Kidney epithelial cell (primary cell): Measurements from ENCODE around the gene WDR86. TPM values are rescaled to one million over a fixed set of nuclear protein-coding genes. Genes with fewer than 3 reads are reported as not detected.

Source experiments
- DNase-seq: peaks from one replicate; pipeline ENCODE4 v3.0.0-alpha.2; 2010; ENCODE audit warnings: low read depth
- H3K27me3 ChIP-seq: 2 replicates; pipeline ENCODE4 v1.6.0; 2011; ENCODE audit warnings: low read length; ENCODE audit not compliant: control insufficient read depth, insufficient read depth
- H3K36me3 ChIP-seq: 2 replicates; pipeline ENCODE4 v1.5.1; 2011; ENCODE audit warnings: low read length; ENCODE audit not compliant: control insufficient read depth, insufficient read depth
- H3K4me3 ChIP-seq: 2 replicates; pipeline ENCODE4 v1.5.1; 2011; ENCODE audit warnings: low read depth, mild to moderate bottlenecking, control low read depth, low read length
- CTCF ChIP-seq: IDR thresholded peaks from 2 replicates; pipeline ENCODE4 v1.5.1; 2011; ENCODE audit warnings: mild to moderate bottlenecking, moderate library complexity, low read length, control low read depth, inconsistent platforms; ENCODE audit not compliant: insufficient read depth, poor library complexity, severe bottlenecking
- total RNA-seq: library from RNA; depleted of rRNA; stranded (reverse); fragments of >200 nt; gene quantifications from 2 replicates; pipeline ENCODE4 v1.2.3, GENCODE V29; 2015

The WDR86 gene
- total RNA-seq, 1 donor from 2014 or later, result 19.6 TPM

GRCh38 chr7:151406886-151407583 lies 2.8 kb downstream of the WDR86 start:
- TF ChIP-seq CTCF, result no peak
- no peak for DNase-seq
- H3K36me3 ChIP-seq, result no peaks in the 10 kb centered on the region
- H3K27me3 ChIP-seq, result peaks cover 40% of the 10 kb centered on the region
- no peak overlapping the region for H3K4me3 ChIP-seq

GRCh38 chr7:151406051-151406875 lies 3.6 kb downstream of the WDR86 start:
- H3K27me3 ChIP-seq, result peaks cover 32% of the 10 kb centered on the region
- DNase-seq, result no peak
- TF ChIP-seq CTCF, result no peak
- H3K4me3 ChIP-seq, result no peak overlapping the region
- H3K36me3 ChIP-seq, result no peaks in the 10 kb centered on the region

- TF ChIP-seq CTCF, result no peak
- Histone ChIP-seq H3K4me3 (no peak overlapping the region), H3K36me3 (no peaks in the 10 kb centered on the region), H3K27me3 (peaks cover 29% of the 10 kb centered on the region)
- no peak for DNase-seq
These were observed 4.2 kb downstream of the WDR86 start for GRCh38 chr7:151405588-151405987.

GRCh38 chr7:151405056-151405455 lies 4.8 kb downstream of the WDR86 start:
- no peak for DNase-seq
- no peak for TF ChIP-seq CTCF
- Histone ChIP-seq H3K36me3 (no peaks in the 10 kb centered on the region), H3K27me3 (peaks cover 24% of the 10 kb centered on the region), H3K4me3 (no peak overlapping the region)

GRCh38 chr7:151404216-151405011 lies 5.4 kb downstream of the WDR86 start:
- no peaks in the 10 kb centered on the region for H3K36me3 ChIP-seq
- H3K4me3 ChIP-seq, result no peak overlapping the region
- peaks cover 22% of the 10 kb centered on the region for H3K27me3 ChIP-seq
- DNase-seq, result no peak
- TF ChIP-seq CTCF, result no peak
